Keratinocyte (primary cell): ENCODE results near the gene CDK13. TPM values are rescaled to one million over a fixed set of nuclear protein-coding genes. Genes with fewer than 3 reads are reported as not detected.
A peak's percentile ranks its signal among the peaks of the same experiment; 100 is the strongest.

Experiments used
- DNase-seq: peaks from one replicate; pipeline ENCODE4 v3.0.0-alpha.2; 2011; ENCODE audit warnings: low read depth, missing footprints, low spot score
- FAIRE-seq: peaks from 2 replicates; lab custom pipeline; 2011; peaks lifted over from hg19 to GRCh38; lab: Jason Lieb, UNC
- H2AFZ ChIP-seq: 2 replicates; pipeline ENCODE4 v1.6.0; 2012; ENCODE audit warnings: low read length, control low read depth, inconsistent platforms; ENCODE audit not compliant: control insufficient read depth
- H3K27ac ChIP-seq: 2 replicates; pipeline ENCODE4 v1.5.1; 2011; ENCODE audit warnings: low read length; ENCODE audit not compliant: control insufficient read depth, insufficient read depth
- H3K27me3 ChIP-seq: 3 replicates; pipeline ENCODE4 v1.6.0; 2011; ENCODE audit warnings: low read length; ENCODE audit not compliant: control insufficient read depth, insufficient read depth; ENCODE audit errors: extremely low read depth
- H3K36me3 ChIP-seq, 2 experiments: 2 replicates in 1 of 2; 3 replicates in 1 of 2; pipeline ENCODE4 v1.5.1; 2011; ENCODE audit warnings: low read length in 2 of 2, mild to moderate bottlenecking in 1 of 2; ENCODE audit not compliant: control insufficient read depth in 2 of 2, insufficient read depth in 2 of 2; ENCODE audit errors: extremely low read depth in 1 of 2
- H3K4me1 ChIP-seq: 3 replicates; pipeline ENCODE4 v1.5.1; 2011; ENCODE audit warnings: low read length; ENCODE audit not compliant: control insufficient read depth, insufficient read depth; ENCODE audit errors: extremely low read depth
- H3K4me2 ChIP-seq: 3 replicates; pipeline ENCODE4 v1.6.0; 2011; ENCODE audit warnings: low read depth, low read length; ENCODE audit not compliant: control insufficient read depth, insufficient read depth; ENCODE audit errors: extremely low read depth
- H3K4me3 ChIP-seq, 3 experiments: fragments of 200-600 bp in 1 of 3; sonication (generic) in 1 of 3; 2 replicates in 2 of 3; 3 replicates in 1 of 3; pipeline ENCODE4 v1.5.1; 2011 to 2016; ENCODE audit warnings: low read length in 3 of 3, mild to moderate bottlenecking in 3 of 3, control low read depth in 2 of 3, inconsistent platforms in 1 of 3, low read depth in 1 of 3, mixed read lengths in 1 of 3, mixed run types in 1 of 3, moderate library complexity in 1 of 3; ENCODE audit not compliant: control insufficient read depth in 2 of 3, insufficient read depth in 2 of 3; ENCODE audit errors: extremely low read depth in 1 of 3
- H3K79me2 ChIP-seq: 2 replicates; pipeline ENCODE4 v1.6.0; 2012; ENCODE audit warnings: low read length; ENCODE audit not compliant: control insufficient read depth, insufficient read depth
- H3K9ac ChIP-seq: 3 replicates; pipeline ENCODE4 v1.6.0; 2011; ENCODE audit warnings: low read length; ENCODE audit not compliant: control insufficient read depth, insufficient read depth; ENCODE audit errors: extremely low read depth
- H3K9me1 ChIP-seq: 3 replicates; pipeline ENCODE4 v1.6.0; 2011; ENCODE audit warnings: low read length; ENCODE audit not compliant: control insufficient read depth, insufficient read depth; ENCODE audit errors: extremely low read depth
- H3K9me3 ChIP-seq: 2 replicates; pipeline ENCODE4 v1.5.1; 2012; ENCODE audit warnings: low read depth, low read length; ENCODE audit not compliant: control insufficient read depth
- H4K20me1 ChIP-seq: 3 replicates; pipeline ENCODE4 v1.6.0; 2011; ENCODE audit warnings: low read length; ENCODE audit not compliant: control insufficient read depth, insufficient read depth; ENCODE audit errors: extremely low read depth
- CTCF ChIP-seq, 3 experiments: IDR thresholded peaks in 1 of 3; conservative IDR thresholded peaks in 1 of 3; optimal IDR thresholded peaks in 1 of 3; 2 replicates in 2 of 3; 3 replicates in 1 of 3; pipeline versions ENCODE3 to v1.5.1; 2011; ENCODE audit warnings: low read length in 3 of 3, mild to moderate bottlenecking in 3 of 3, moderate library complexity in 2 of 3, control low read depth in 1 of 3, inconsistent platforms in 1 of 3; ENCODE audit not compliant: insufficient read depth in 2 of 3; ENCODE audit errors: extremely low read depth in 1 of 3
- EZH2 ChIP-seq: IDR thresholded peaks from one replicate; pipeline ENCODE4 v1.6.1; 2012; ENCODE audit warnings: inconsistent platforms, mild to moderate bottlenecking, low read length, moderate library complexity
- dilution Hi-C: fragments of 300-500 bp; cut with MboI; formaldehyde crosslinking; loops from one replicate; pipeline ENCODE4 v1.7.0; 2020; ENCODE audit warnings: low sequenced_read_pairs; ENCODE audit not compliant: extremely low pct_ligation_motif_present
- polyA plus RNA-seq, 5 experiments: library from polyadenylated mRNA; depleted of rRNA in 3 of 5; stranded (reverse) in 3 of 5; stranded (forward) in 1 of 5; unstranded in 1 of 5; fragments of >200 nt; gene quantifications; 1 replicate in 1 of 5; 2 replicates in 3 of 5; 3 replicates in 1 of 5; pipeline versions ENCODE4 v1.2.1 to v1.2.3, GENCODE V29; 2011 to 2012; ENCODE audit warnings: missing spikeins in 2 of 5, low read depth in 1 of 5, low replicate concordance in 1 of 5

Gene CDK13
- polyA plus RNA-seq, 1 donor (not counting 4 experiments of a cell fraction or from before 2014, with no cell fraction given), result 25.4 TPM

GRCh38 chr7:39921506-39922175 lies 28.4 kb upstream of the CDK13 start:
- dilution Hi-C loops, result no loop called here
- H4K20me1 ChIP-seq, result no peaks in the 10 kb centered on the region
- no peaks in the 10 kb centered on the region for H3K9me3 ChIP-seq
- peak; percentile 68 for FAIRE-seq
- no peaks in the 10 kb centered on the region for H3K36me3 ChIP-seq
- TF ChIP-seq CTCF (optimal IDR thresholded peaks at IDR 0.05 in 1 of 3, IDR thresholded peaks at IDR 0.05 in 1 of 3, conservative IDR thresholded peaks at IDR 0.05 in 1 of 3; ENCODE audit: extremely low read depth in 1 of 3, insufficient read depth in 2 of 3, low read length in 3 of 3), result no peak
- no peak for TF ChIP-seq EZH2
- H3K4me2 ChIP-seq, result peak overlapping the region; percentile 49
- no peak for DNase-seq
- H2AFZ ChIP-seq, result peak overlapping the region; percentile 41
- H3K27ac ChIP-seq, result no peak overlapping the region
- H3K4me3 ChIP-seq, result no peak overlapping the region
- H3K4me1 ChIP-seq, result peaks cover 9% of the 10 kb centered on the region
- no peaks in the 10 kb centered on the region for H3K27me3 ChIP-seq
- no peaks in the 10 kb centered on the region for H3K79me2 ChIP-seq
- no peak overlapping the region for H3K9ac ChIP-seq
- no peaks in the 10 kb centered on the region for H3K9me1 ChIP-seq

- Histone ChIP-seq H3K4me3 (no peak overlapping the region), H3K27me3 (no peaks in the 10 kb centered on the region), H3K9ac (no peak overlapping the region), H3K27ac (no peak overlapping the region), H2AFZ (no peak overlapping the region), H3K79me2 (no peaks in the 10 kb centered on the region), H3K9me1 (no peaks in the 10 kb centered on the region), H3K4me2 (no peak overlapping the region), H3K4me1 (peaks cover 9% of the 10 kb centered on the region), H3K36me3 (no peaks in the 10 kb centered on the region), H4K20me1 (no peaks in the 10 kb centered on the region), H3K9me3 (no peaks in the 10 kb centered on the region)
- FAIRE-seq, result no peak
- TF ChIP-seq EZH2 (no peak), CTCF (optimal IDR thresholded peaks at IDR 0.05 in 1 of 3, IDR thresholded peaks at IDR 0.05 in 1 of 3, conservative IDR thresholded peaks at IDR 0.05 in 1 of 3; ENCODE audit: extremely low read depth in 1 of 3, insufficient read depth in 2 of 3, low read length in 3 of 3) (no peak)
- dilution Hi-C loops, result no loop called here
- DNase-seq, result no peak
Observed at GRCh38 chr7:39922580-39922979, 27.5 kb upstream of the CDK13 start.
